Measurements from ENCODE around the gene TDRD10.

DNA sequence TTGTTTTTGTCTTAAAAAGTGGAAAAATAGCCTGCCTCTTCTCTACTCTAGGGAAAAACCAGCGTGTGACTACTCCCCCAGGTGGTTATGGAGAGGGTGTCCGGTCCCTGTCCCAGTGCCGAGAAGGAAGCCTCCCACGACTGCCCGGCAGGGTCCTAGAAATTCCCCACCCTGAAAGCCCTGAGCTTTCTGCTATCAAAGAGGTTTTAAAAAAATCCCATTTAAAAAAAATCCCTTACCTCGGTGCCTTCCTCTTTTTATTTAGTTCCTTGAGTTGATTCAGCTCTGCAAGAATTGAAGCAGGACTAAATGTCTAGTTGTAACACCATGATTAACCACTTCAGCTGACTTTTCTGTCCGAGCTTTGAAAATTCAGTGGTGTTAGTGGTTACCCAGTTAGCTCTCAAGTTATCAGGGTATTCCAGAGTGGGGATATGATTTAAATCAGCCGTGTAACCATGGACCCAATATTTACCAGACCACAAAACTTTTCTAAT, 35.0 kb upstream of the TDRD10 start:
- TF ChIP-seq, protein P1, sequence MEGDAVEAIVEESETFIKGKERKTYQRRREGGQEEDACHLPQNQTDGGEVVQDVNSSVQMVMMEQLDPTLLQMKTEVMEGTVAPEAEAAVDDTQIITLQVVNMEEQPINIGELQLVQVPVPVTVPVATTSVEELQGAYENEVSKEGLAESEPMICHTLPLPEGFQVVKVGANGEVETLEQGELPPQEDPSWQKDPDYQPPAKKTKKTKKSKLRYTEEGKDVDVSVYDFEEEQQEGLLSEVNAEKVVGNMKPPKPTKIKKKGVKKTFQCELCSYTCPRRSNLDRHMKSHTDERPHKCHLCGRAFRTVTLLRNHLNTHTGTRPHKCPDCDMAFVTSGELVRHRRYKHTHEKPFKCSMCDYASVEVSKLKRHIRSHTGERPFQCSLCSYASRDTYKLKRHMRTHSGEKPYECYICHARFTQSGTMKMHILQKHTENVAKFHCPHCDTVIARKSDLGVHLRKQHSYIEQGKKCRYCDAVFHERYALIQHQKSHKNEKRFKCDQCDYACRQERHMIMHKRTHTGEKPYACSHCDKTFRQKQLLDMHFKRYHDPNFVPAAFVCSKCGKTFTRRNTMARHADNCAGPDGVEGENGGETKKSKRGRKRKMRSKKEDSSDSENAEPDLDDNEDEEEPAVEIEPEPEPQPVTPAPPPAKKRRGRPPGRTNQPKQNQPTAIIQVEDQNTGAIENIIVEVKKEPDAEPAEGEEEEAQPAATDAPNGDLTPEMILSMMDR (IDR thresholded peaks at IDR 0.05), result no peak
- TF ChIP-seq EZH2 (IDR thresholded peaks at IDR 0.05; ENCODE audit: borderline replicate concordance, insufficient read depth, low read depth, low read length, poor library complexity, severe bottlenecking), result no peak

All from B cell (primary cell).